SK-N-SH treated with all-trans-retinoic acid at 6 μM for 48 hours (cell line): ENCODE data around the gene PRR23B.

ENCODE experiments used
- ATAC-seq: fragments of 200-7000 bp; cut with Tn5 transposase; 3 replicates; pipeline ENCODE4 v1.9.1; 2020; ENCODE audit warnings: mild to moderate bottlenecking, moderate library complexity
- ARNTL ChIP-seq: fragments of 450-650 bp; formaldehyde crosslinking; IDR thresholded peaks from 2 replicates; pipeline ENCODE4 v1.5.0; 2020; ENCODE audit warnings: low read depth, mild to moderate bottlenecking, moderate library complexity, borderline replicate concordance
- BACH2 ChIP-seq: fragments of 250-450 bp; sonication (Bioruptor Pico); IDR thresholded peaks from 2 replicates; pipeline ENCODE4 v1.9.0; 2021; ENCODE audit warnings: mild to moderate bottlenecking, borderline replicate concordance
- CSDC2 ChIP-seq: fragments of 250-450 bp; sonication (Bioruptor Pico); IDR thresholded peaks from 2 replicates; pipeline ENCODE4 v1.5.0; 2020; ENCODE audit warnings: mild to moderate bottlenecking, moderate library complexity
- ESRRG ChIP-seq: fragments of 250-450 bp; sonication (Bioruptor Pico); IDR thresholded peaks from 2 replicates; pipeline ENCODE4 v1.6.1; 2021; ENCODE audit warnings: mild to moderate bottlenecking
- GLIS3 ChIP-seq: fragments of 250-450 bp; sonication (Bioruptor Pico); IDR thresholded peaks from 2 replicates; pipeline ENCODE4 v1.5.0; 2020; ENCODE audit warnings: mild to moderate bottlenecking, moderate library complexity
- ISL1 ChIP-seq: fragments of 250-450 bp; sonication (Bioruptor Pico); IDR thresholded peaks from 2 replicates; pipeline ENCODE4 v2.1.2; 2022; ENCODE audit warnings: mild to moderate bottlenecking, moderate library complexity
- OSR1 ChIP-seq: fragments of 250-450 bp; sonication (Bioruptor Pico); IDR thresholded peaks from 2 replicates; pipeline ENCODE4 v1.8.0; 2022; ENCODE audit warnings: moderate library complexity, mild to moderate bottlenecking, inconsistent platforms
- PPARA ChIP-seq: fragments of 250-450 bp; sonication (Bioruptor Pico); IDR thresholded peaks from 2 replicates; pipeline ENCODE4 v1.5.0; 2020; ENCODE audit warnings: mild to moderate bottlenecking, borderline replicate concordance
- RARB ChIP-seq: fragments of 250-450 bp; sonication (Bioruptor Pico); IDR thresholded peaks from 2 replicates; pipeline ENCODE4 v1.8.0; 2021; ENCODE audit warnings: mild to moderate bottlenecking, moderate library complexity
- SNAI2 ChIP-seq: fragments of 250-450 bp; sonication (Bioruptor Pico); IDR thresholded peaks from 2 replicates; pipeline ENCODE4 v1.5.0; 2020; ENCODE audit warnings: mild to moderate bottlenecking, moderate library complexity
- TCF4 ChIP-seq: fragments of 250-450 bp; sonication (Bioruptor Pico); IDR thresholded peaks from 2 replicates; pipeline ENCODE4 v1.8.0; 2021; ENCODE audit warnings: mild to moderate bottlenecking, moderate library complexity, borderline replicate concordance
- TOX ChIP-seq: fragments of 250-450 bp; sonication (Bioruptor Pico); IDR thresholded peaks from 2 replicates; pipeline ENCODE4 v1.8.0; 2021; ENCODE audit warnings: mild to moderate bottlenecking, moderate library complexity, borderline replicate concordance
- ZC3H10 ChIP-seq: fragments of 250-450 bp; sonication (Bioruptor Pico); IDR thresholded peaks from 2 replicates; pipeline ENCODE4 v1.5.1; 2021; ENCODE audit warnings: mild to moderate bottlenecking, moderate library complexity
- ZFP3 ChIP-seq: fragments of 250-450 bp; sonication (Bioruptor Pico); IDR thresholded peaks from 2 replicates; pipeline ENCODE4 v1.5.0; 2020; ENCODE audit warnings: mild to moderate bottlenecking, moderate library complexity
- ZFP30 ChIP-seq: fragments of 450-650 bp; formaldehyde crosslinking; IDR thresholded peaks from 2 replicates; pipeline ENCODE4 v1.5.0; 2022; ENCODE audit warnings: mild to moderate bottlenecking, moderate library complexity
- ZNF8 ChIP-seq: fragments of 450-650 bp; formaldehyde crosslinking; IDR thresholded peaks from 2 replicates; pipeline ENCODE4 v1.5.0; 2020; ENCODE audit warnings: mild to moderate bottlenecking, moderate library complexity
- TF ChIP-seq, protein P1 (sequence below): fragments of 250-450 bp; sonication (Bioruptor Pico); IDR thresholded peaks from 2 replicates; pipeline ENCODE4 v1.5.1; 2020; ENCODE audit warnings: low read depth, mild to moderate bottlenecking, moderate library complexity
- TF ChIP-seq, protein P2 (sequence below): fragments of 250-450 bp; sonication (Bioruptor Pico); IDR thresholded peaks from 2 replicates; pipeline ENCODE4 v1.5.0; 2020; ENCODE audit warnings: mild to moderate bottlenecking, moderate library complexity
- TF ChIP-seq, protein P3 (sequence below): fragments of 250-450 bp; sonication (Bioruptor Pico); IDR thresholded peaks from 2 replicates; pipeline ENCODE4 v1.8.0; 2020; ENCODE audit warnings: mild to moderate bottlenecking, moderate library complexity, borderline replicate concordance
- TF ChIP-seq, protein P4 (sequence below): fragments of 250-450 bp; sonication (Bioruptor Pico); IDR thresholded peaks from 2 replicates; pipeline ENCODE4 v1.8.0; 2021; ENCODE audit warnings: low read depth, mild to moderate bottlenecking, moderate library complexity, borderline replicate concordance
- TF ChIP-seq, protein P5 (sequence below): fragments of 250-450 bp; sonication (Bioruptor Pico); IDR thresholded peaks from 2 replicates; pipeline ENCODE4 v1.5.1; 2021; ENCODE audit warnings: mild to moderate bottlenecking, moderate library complexity

The PRR23B gene

DNA sequence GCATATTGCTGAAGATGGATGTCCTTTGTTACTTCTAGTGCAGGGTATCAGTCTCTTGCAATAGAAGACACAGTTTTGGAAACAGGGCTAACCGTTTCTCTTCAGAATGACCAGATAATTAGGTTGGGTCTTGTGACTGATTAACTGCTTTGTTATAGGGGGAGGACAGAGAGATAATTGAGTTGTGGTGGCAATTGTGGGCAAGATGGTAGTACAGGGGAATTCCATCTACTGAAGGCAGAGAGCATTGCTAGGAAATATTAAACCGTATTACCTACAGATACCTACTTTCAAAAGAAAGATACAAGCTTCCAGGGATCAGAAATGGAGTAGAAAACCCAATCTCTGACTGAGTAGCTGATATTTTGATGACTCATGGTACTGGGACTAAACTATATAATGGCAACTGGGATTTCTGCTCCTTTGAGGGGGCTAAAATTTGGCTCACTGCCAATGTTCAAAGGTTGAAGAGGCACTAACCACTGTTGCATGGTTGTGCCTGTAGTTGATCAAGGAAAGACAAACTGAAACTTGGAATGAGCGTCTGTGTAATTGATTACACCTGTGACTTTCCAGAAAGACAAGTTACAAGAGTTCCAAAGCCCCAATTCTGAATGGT, 4.2 kb downstream of the PRR23B start:
- ATAC-seq = no peak
- TF ChIP-seq BACH2 (no peak), ZNF8 (CRISPR knock-in tag) (no peak), PPARA (no peak), GLIS3 (CRISPR knock-in tag) (no peak), CSDC2 (CRISPR knock-in tag) (no peak), TOX (no peak), TCF4 (no peak), ESRRG (no peak)
- TF ChIP-seq, protein P1, sequence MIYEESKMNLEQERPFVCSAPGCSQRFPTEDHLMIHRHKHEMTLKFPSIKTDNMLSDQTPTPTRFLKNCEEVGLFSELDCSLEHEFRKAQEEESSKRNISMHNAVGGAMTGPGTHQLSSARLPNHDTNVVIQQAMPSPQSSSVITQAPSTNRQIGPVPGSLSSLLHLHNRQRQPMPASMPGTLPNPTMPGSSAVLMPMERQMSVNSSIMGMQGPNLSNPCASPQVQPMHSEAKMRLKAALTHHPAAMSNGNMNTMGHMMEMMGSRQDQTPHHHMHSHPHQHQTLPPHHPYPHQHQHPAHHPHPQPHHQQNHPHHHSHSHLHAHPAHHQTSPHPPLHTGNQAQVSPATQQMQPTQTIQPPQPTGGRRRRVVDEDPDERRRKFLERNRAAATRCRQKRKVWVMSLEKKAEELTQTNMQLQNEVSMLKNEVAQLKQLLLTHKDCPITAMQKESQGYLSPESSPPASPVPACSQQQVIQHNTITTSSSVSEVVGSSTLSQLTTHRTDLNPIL (CRISPR knock-in tag) = no peak
- TF ChIP-seq, protein P2, sequence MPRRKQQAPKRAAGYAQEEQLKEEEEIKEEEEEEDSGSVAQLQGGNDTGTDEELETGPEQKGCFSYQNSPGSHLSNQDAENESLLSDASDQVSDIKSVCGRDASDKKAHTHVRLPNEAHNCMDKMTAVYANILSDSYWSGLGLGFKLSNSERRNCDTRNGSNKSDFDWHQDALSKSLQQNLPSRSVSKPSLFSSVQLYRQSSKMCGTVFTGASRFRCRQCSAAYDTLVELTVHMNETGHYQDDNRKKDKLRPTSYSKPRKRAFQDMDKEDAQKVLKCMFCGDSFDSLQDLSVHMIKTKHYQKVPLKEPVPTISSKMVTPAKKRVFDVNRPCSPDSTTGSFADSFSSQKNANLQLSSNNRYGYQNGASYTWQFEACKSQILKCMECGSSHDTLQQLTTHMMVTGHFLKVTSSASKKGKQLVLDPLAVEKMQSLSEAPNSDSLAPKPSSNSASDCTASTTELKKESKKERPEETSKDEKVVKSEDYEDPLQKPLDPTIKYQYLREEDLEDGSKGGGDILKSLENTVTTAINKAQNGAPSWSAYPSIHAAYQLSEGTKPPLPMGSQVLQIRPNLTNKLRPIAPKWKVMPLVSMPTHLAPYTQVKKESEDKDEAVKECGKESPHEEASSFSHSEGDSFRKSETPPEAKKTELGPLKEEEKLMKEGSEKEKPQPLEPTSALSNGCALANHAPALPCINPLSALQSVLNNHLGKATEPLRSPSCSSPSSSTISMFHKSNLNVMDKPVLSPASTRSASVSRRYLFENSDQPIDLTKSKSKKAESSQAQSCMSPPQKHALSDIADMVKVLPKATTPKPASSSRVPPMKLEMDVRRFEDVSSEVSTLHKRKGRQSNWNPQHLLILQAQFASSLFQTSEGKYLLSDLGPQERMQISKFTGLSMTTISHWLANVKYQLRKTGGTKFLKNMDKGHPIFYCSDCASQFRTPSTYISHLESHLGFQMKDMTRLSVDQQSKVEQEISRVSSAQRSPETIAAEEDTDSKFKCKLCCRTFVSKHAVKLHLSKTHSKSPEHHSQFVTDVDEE (CRISPR knock-in tag) = no peak
- TF ChIP-seq, protein P3, sequence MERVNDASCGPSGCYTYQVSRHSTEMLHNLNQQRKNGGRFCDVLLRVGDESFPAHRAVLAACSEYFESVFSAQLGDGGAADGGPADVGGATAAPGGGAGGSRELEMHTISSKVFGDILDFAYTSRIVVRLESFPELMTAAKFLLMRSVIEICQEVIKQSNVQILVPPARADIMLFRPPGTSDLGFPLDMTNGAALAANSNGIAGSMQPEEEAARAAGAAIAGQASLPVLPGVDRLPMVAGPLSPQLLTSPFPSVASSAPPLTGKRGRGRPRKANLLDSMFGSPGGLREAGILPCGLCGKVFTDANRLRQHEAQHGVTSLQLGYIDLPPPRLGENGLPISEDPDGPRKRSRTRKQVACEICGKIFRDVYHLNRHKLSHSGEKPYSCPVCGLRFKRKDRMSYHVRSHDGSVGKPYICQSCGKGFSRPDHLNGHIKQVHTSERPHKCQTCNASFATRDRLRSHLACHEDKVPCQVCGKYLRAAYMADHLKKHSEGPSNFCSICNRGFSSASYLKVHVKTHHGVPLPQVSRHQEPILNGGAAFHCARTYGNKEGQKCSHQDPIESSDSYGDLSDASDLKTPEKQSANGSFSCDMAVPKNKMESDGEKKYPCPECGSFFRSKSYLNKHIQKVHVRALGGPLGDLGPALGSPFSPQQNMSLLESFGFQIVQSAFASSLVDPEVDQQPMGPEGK (CRISPR knock-in tag) = no peak

DNA sequence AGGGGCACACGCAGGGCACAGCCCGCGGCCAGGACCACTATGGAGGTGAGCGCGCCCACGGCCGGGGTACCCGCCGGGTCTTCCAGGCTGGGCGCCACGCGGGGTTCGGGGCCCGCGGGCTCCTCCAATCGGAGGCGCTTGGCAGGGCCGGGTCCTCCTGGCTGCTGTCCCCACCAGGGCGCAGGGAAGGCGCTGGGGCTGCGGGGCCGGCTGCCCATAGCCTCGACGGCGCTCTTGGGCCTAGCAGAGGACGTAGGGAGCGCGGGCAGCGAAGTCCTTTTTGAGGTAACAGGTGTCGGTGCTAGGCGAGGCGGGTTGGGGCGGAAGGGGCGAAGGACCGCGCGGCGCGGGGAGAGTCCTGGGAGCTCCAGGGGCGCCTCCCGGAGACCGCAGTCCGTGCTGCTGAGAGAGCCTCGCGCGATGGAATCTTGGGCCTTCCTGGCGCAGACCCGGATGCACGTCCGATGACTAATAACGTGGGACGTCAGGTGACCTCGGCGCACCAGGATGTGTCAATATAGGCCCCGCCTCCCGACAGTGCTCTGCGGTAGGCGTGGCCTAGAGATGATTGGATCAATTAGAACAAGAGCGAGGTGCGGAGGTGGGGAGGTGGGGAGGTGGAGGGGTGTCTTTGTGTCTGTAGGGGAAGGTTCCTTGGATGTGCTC, 14.5 kb downstream of the PRR23B start, which contains the start of gene PRR23A:
PRR23A (minus strand) TSS at position 218 of the 666 bp plus-strand sequence; CDS start at position 218, 0 bp downstream.
- ATAC-seq = no peak
- TF ChIP-seq PPARA (no peak), ZC3H10 (CRISPR knock-in tag) (no peak), ZFP30 (CRISPR knock-in tag) (no peak), BACH2 (no peak), TOX (no peak), SNAI2 (CRISPR knock-in tag) (no peak), CSDC2 (CRISPR knock-in tag) (no peak), ESRRG (no peak), ZFP3 (CRISPR knock-in tag) (no peak), RARB (no peak), GLIS3 (CRISPR knock-in tag) (no peak), ISL1 (no peak), OSR1 (CRISPR knock-in tag) (no peak), ARNTL (no peak), ZNF8 (CRISPR knock-in tag) (no peak)
- TF ChIP-seq, protein P4, sequence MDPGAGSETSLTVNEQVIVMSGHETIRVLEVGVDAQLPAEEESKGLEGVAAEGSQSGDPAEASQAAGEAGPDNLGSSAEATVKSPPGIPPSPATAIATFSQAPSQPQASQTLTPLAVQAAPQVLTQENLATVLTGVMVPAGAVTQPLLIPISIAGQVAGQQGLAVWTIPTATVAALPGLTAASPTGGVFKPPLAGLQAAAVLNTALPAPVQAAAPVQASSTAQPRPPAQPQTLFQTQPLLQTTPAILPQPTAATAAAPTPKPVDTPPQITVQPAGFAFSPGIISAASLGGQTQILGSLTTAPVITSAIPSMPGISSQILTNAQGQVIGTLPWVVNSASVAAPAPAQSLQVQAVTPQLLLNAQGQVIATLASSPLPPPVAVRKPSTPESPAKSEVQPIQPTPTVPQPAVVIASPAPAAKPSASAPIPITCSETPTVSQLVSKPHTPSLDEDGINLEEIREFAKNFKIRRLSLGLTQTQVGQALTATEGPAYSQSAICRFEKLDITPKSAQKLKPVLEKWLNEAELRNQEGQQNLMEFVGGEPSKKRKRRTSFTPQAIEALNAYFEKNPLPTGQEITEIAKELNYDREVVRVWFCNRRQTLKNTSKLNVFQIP = no peak
- TF ChIP-seq, protein P5, sequence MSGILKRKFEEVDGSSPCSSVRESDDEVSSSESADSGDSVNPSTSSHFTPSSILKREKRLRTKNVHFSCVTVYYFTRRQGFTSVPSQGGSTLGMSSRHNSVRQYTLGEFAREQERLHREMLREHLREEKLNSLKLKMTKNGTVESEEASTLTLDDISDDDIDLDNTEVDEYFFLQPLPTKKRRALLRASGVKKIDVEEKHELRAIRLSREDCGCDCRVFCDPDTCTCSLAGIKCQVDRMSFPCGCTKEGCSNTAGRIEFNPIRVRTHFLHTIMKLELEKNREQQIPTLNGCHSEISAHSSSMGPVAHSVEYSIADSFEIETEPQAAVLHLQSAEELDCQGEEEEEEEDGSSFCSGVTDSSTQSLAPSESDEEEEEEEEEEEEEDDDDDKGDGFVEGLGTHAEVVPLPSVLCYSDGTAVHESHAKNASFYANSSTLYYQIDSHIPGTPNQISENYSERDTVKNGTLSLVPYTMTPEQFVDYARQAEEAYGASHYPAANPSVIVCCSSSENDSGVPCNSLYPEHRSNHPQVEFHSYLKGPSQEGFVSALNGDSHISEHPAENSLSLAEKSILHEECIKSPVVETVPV (CRISPR knock-in tag) = no peak
- TF ChIP-seq, protein P2 (CRISPR knock-in tag) = no peak
- TF ChIP-seq, protein P1 (CRISPR knock-in tag) = no peak
